DND-41 (cell line): ENCODE results near the gene JCHAIN.
"Not testable (repeated sequence)": the region's sequence is repeated elsewhere in the genome, so short reads cannot be mapped to it uniquely, and the experiment has no call there.

ENCODE experiments used
- ATAC-seq: fragments of 200-7000 bp; cut with Tn5 transposase; 3 replicates; pipeline ENCODE4 v1.9.1; 2021; ENCODE audit warnings: low read depth; ENCODE audit not compliant: insufficient read depth
- DNase-seq: peaks from one replicate; pipeline ENCODE4 v3.0.0-alpha.2; 2020
- H2AFZ ChIP-seq: 2 replicates; pipeline ENCODE4 v1.6.0; 2012; ENCODE audit warnings: low read depth, low read length
- H3K27ac ChIP-seq: 2 replicates; pipeline ENCODE4 v1.5.1; 2012; ENCODE audit warnings: low read length, inconsistent platforms
- H3K27me3 ChIP-seq: fragments of 200-600 bp; sonication (generic); 2 replicates; pipeline ENCODE4 v1.6.0; 2012; ENCODE audit warnings: low read length, mild to moderate bottlenecking, inconsistent platforms; ENCODE audit not compliant: insufficient read depth, poor library complexity
- H3K36me3 ChIP-seq: 2 replicates; pipeline ENCODE4 v1.5.1; 2012; ENCODE audit warnings: low read length, inconsistent platforms; ENCODE audit not compliant: insufficient read depth
- H3K4me1 ChIP-seq: 2 replicates; pipeline ENCODE4 v1.5.1; 2012; ENCODE audit warnings: mild to moderate bottlenecking, low read length; ENCODE audit not compliant: insufficient read depth
- H3K4me2 ChIP-seq: 2 replicates; pipeline ENCODE4 v1.6.0; 2012; ENCODE audit warnings: mild to moderate bottlenecking, moderate library complexity, low read length, inconsistent platforms; ENCODE audit not compliant: insufficient read depth
- H3K4me3 ChIP-seq, 2 experiments: fragments of 200-600 bp in 1 of 2; shearing (Covaris generic) in 1 of 2; 2 replicates each; pipeline ENCODE4 v1.5.1; 2012 to 2016; ENCODE audit warnings: inconsistent platforms in 2 of 2, low read length in 2 of 2, mild to moderate bottlenecking in 2 of 2, low read depth in 1 of 2, moderate library complexity in 1 of 2
- H3K79me2 ChIP-seq: 2 replicates; pipeline ENCODE4 v1.6.0; 2012; ENCODE audit warnings: low read length, inconsistent platforms; ENCODE audit not compliant: insufficient read depth
- H3K9ac ChIP-seq: 2 replicates; pipeline ENCODE4 v1.6.0; 2012; ENCODE audit warnings: low read depth, mild to moderate bottlenecking, inconsistent platforms, low read length, moderate library complexity
- H3K9me3 ChIP-seq: 2 replicates; pipeline ENCODE4 v1.5.1; 2012; ENCODE audit warnings: low read length, moderate library complexity, mild to moderate bottlenecking, inconsistent platforms; ENCODE audit not compliant: insufficient read depth, severe bottlenecking
- H4K20me1 ChIP-seq: 2 replicates; pipeline ENCODE4 v1.6.0; 2012; ENCODE audit warnings: low read length; ENCODE audit not compliant: insufficient read depth
- CTCF ChIP-seq: IDR thresholded peaks from 2 replicates; pipeline ENCODE4 v1.5.1; 2012; ENCODE audit warnings: borderline replicate concordance, low read length, moderate library complexity, mild to moderate bottlenecking; ENCODE audit not compliant: poor library complexity, severe bottlenecking; ENCODE audit errors: extremely low read depth
- EZH2 ChIP-seq: IDR thresholded peaks from 3 replicates; pipeline ENCODE4 v1.6.1; 2012; ENCODE audit warnings: borderline replicate concordance, low read depth, mild to moderate bottlenecking, moderate library complexity, low read length, inconsistent platforms; ENCODE audit not compliant: severe bottlenecking

The JCHAIN gene

GRCh38 chr4:70703619-70704214, 37.4 kb upstream of the JCHAIN start:
- DNase-seq (peak; percentile 39), ATAC-seq (no peak)
- peaks cover 62% of the 10 kb centered on the region for H3K79me2 ChIP-seq
- H4K20me1 ChIP-seq = no peaks in the 10 kb centered on the region
- peaks cover 44% of the 10 kb centered on the region for H3K4me1 ChIP-seq
- peak overlapping the region; percentile 44 for H2AFZ ChIP-seq
- peaks cover 6% of the 10 kb centered on the region for H3K36me3 ChIP-seq
- TF ChIP-seq CTCF (no peak), EZH2 (no peak)
- H3K9ac ChIP-seq = peak overlapping the region; percentile 63
- peak overlapping the region; percentile 79 for H3K4me2 ChIP-seq
- H3K4me3 ChIP-seq = peak overlapping the region; percentile 49 to 92
- H3K9me3 ChIP-seq = no peaks in the 10 kb centered on the region
- peak overlapping the region; percentile 90 for H3K27ac ChIP-seq
- no peaks in the 10 kb centered on the region for H3K27me3 ChIP-seq

DNA sequence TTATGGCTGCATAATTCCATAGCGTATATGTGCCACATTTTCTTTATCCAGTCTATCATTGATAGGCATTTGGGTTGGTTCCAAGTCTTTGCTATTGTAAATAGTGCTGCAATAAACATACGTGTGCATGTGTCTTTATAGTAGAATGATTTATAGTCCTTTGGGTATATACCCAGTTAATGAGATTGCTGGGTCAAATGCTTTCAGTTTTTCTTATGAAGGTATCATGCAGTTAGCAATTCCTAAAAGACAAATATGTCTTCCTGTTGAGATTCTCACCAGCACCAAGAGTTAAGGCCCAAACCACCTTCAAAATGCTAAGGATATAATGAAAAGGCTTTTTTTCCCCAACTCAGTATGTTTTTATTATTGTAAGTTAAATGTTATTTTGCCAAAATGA, 36.3 kb upstream of the JCHAIN start:
- H3K4me2 ChIP-seq = peak overlapping the region; percentile 79; the same call in 1 of the 2 replicates
- not testable (repeated sequence) for H3K9me3 ChIP-seq, H3K27ac ChIP-seq, H3K36me3 ChIP-seq, H2AFZ ChIP-seq, DNase-seq, H3K9ac ChIP-seq, H4K20me1 ChIP-seq, H3K27me3 ChIP-seq, H3K4me3 ChIP-seq, ATAC-seq
- peaks cover 35% of the 10 kb centered on the region for H3K4me1 ChIP-seq
- H3K79me2 ChIP-seq = peaks cover 51% of the 10 kb centered on the region

DNA sequence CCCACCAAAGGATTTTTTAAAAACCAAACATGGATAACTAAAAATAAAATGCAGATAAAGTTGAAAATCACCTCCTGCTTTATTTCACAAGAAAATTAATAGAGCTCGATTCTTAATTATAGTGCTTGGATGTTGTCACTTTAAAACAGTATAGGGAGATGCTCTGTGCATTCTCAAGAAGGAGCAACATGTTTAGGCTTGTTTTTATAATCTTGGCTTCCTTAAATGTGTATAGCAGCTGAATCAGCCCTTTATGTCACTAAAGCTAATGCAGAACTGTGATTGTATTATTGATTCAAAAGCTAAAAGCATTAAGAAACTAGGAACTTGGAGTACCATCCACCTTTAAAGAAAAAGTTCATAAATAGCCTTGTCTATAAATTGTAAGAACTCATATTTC, 35.0 kb upstream of the JCHAIN start:
- peaks cover 2% of the 10 kb centered on the region; the same call in 1 of the 2 replicates for H3K36me3 ChIP-seq
- TF ChIP-seq CTCF (no peak), EZH2 (no peak)
- peaks cover 37% of the 10 kb centered on the region for H3K79me2 ChIP-seq
- H3K27ac ChIP-seq = no peak overlapping the region
- DNase-seq = no peak
- H3K4me1 ChIP-seq = peaks cover 22% of the 10 kb centered on the region
- no peak overlapping the region for H3K9ac ChIP-seq
- no peak for ATAC-seq
- H3K27me3 ChIP-seq = no peaks in the 10 kb centered on the region
- H3K4me3 ChIP-seq = no peak overlapping the region
- no peaks in the 10 kb centered on the region for H4K20me1 ChIP-seq
- H2AFZ ChIP-seq = no peak overlapping the region
- H3K9me3 ChIP-seq = no peaks in the 10 kb centered on the region
- H3K4me2 ChIP-seq = no peak overlapping the region

- Histone ChIP-seq H3K27ac (no peak overlapping the region), H3K4me3 (no peak overlapping the region)
- no peak for ATAC-seq
Measured at GRCh38 chr4:70700712-70701111, 34.4 kb upstream of the JCHAIN start.

DNA sequence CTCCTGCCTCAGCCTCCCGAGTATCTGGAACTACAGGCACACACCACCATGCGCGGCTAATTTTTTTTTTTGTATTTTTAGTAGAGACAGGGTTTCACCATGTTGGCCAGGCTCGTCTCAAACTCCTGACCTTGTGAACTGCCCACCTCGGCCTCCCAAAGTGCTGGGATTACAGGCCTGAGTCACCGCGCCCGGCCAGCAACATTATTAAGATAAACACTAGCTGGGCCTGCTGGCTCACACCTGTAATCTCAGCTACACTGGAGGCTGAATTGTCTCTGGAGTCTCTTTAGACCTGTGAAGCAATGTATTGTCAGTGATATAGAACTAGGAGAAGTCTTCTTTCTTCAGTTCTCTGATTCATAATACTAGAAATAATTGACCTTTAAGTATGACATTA, 32.1 kb upstream of the JCHAIN start:
- H3K4me1 ChIP-seq = peaks cover 12% of the 10 kb centered on the region
- not testable (repeated sequence) for H3K9ac ChIP-seq, DNase-seq, H3K36me3 ChIP-seq, H4K20me1 ChIP-seq, H3K27me3 ChIP-seq, H2AFZ ChIP-seq, H3K4me2 ChIP-seq, ATAC-seq, H3K27ac ChIP-seq, H3K9me3 ChIP-seq, H3K4me3 ChIP-seq
- peaks cover 26% of the 10 kb centered on the region for H3K79me2 ChIP-seq

More at GRCh38 chr4:70700712-70701111, 34.4 kb upstream of the JCHAIN start:
- DNase-seq = no peak
- H2AFZ ChIP-seq = no peak overlapping the region
- H3K79me2 ChIP-seq = peaks cover 32% of the 10 kb centered on the region
- H3K27me3 ChIP-seq = no peaks in the 10 kb centered on the region
- no peaks in the 10 kb centered on the region for H4K20me1 ChIP-seq
- no peak overlapping the region for H3K4me2 ChIP-seq
- H3K9me3 ChIP-seq = no peaks in the 10 kb centered on the region
- peaks cover 5% of the 10 kb centered on the region; the same call in 1 of the 2 replicates for H3K36me3 ChIP-seq
- TF ChIP-seq CTCF = no peak
- no peak for TF ChIP-seq EZH2
- no peak overlapping the region for H3K9ac ChIP-seq
- peaks cover 17% of the 10 kb centered on the region for H3K4me1 ChIP-seq

GRCh38 chr4:70694633-70695032, 28.3 kb upstream of the JCHAIN start:
- H3K4me3 ChIP-seq, H3K27ac ChIP-seq, H3K9ac ChIP-seq, H2AFZ ChIP-seq, DNase-seq, H3K27me3 ChIP-seq, ATAC-seq, H3K4me2 ChIP-seq, H3K9me3 ChIP-seq: not testable (repeated sequence)
- Histone ChIP-seq H4K20me1 (peaks cover 21% of the 10 kb centered on the region; the same call in 1 of the 2 replicates), H3K79me2 (peaks cover 54% of the 10 kb centered on the region), H3K36me3 (peaks cover 43% of the 10 kb centered on the region), H3K4me1 (peaks cover 34% of the 10 kb centered on the region)
